IMR-90 (cell line): Measurements from ENCODE around the gene UGGT1. TPM values are rescaled to one million over a fixed set of nuclear protein-coding genes. Genes with fewer than 3 reads are reported as not detected.
A peak's percentile ranks its signal among the peaks of the same experiment; 100 is the strongest.

ENCODE experiments used
- ATAC-seq: fragments of 200-7000 bp; cut with Tn5 transposase; 2 replicates; pipeline ENCODE4 v1.9.1; 2020; ENCODE audit warnings: low read depth, mild to moderate bottlenecking, moderate library complexity
- BruUV-seq: library from RNA; stranded (reverse); fragments of 400-500 nt; replicated peaks from 2 replicates; lab custom pipeline; 2021; lab: Mats Ljungman, UMichigan
- CTCF ChIA-PET: fragments of 300-600 bp; formaldehyde crosslinking; extraction: SDS; loops from one replicate; lab custom pipeline; 2021; ENCODE audit warnings: antibody characterized with exemption; lab: Yijun Ruan, JAX
- POLR2A ChIA-PET: fragments of 300-600 bp; sonication (Branson Sonifier 250); formaldehyde crosslinking; loops from one replicate; lab custom pipeline; 2022; ENCODE audit warnings: antibody characterized with exemption; ENCODE audit not compliant: unreplicated experiment; lab: Charles Lee
- DNase-seq: peaks from one replicate; pipeline ENCODE4 v3.0.0; 2013
- H2AFZ ChIP-seq: replicated peaks from 2 replicates; pipeline ENCODE3; 2013; ENCODE audit warnings: low read length, mild to moderate bottlenecking; ENCODE audit not compliant: poor library complexity
- H2AK5ac ChIP-seq: 2 replicates; pipeline ENCODE4 v1.6.1; 2013; ENCODE audit warnings: low read depth, low read length, inconsistent platforms
- H2AK9ac ChIP-seq: replicated peaks from 2 replicates; pipeline ENCODE3; 2013; ENCODE audit warnings: mild to moderate bottlenecking, low read depth, low read length, moderate library complexity; ENCODE audit not compliant: poor library complexity
- H2BK120ac ChIP-seq: 2 replicates; pipeline ENCODE4 v1.6.1; 2013; ENCODE audit warnings: low read depth, low read length, inconsistent platforms
- H2BK15ac ChIP-seq: 3 replicates; pipeline ENCODE4 v1.6.1; 2013; ENCODE audit warnings: low read depth, low read length, inconsistent platforms
- H2BK20ac ChIP-seq: 2 replicates; pipeline ENCODE4 v1.6.1; 2013; ENCODE audit warnings: low read depth, mild to moderate bottlenecking, inconsistent platforms, low read length, moderate library complexity
- H2BK5ac ChIP-seq: 2 replicates; pipeline ENCODE4 v1.6.1; 2013; ENCODE audit warnings: mild to moderate bottlenecking, low read depth, low read length, inconsistent platforms; ENCODE audit not compliant: poor library complexity, severe bottlenecking
- H3K14ac ChIP-seq: replicated peaks from 2 replicates; pipeline ENCODE4 v1.6.1; 2013; ENCODE audit warnings: low read depth, low read length, inconsistent platforms
- H3K18ac ChIP-seq: 2 replicates; pipeline ENCODE4 v1.6.1; 2013; ENCODE audit warnings: low read depth, low read length, control low read depth
- H3K23ac ChIP-seq: 2 replicates; pipeline ENCODE4 v1.6.1; 2013; ENCODE audit warnings: low read depth, low read length, inconsistent platforms
- H3K27ac ChIP-seq: 2 replicates; pipeline ENCODE4 v1.5.1; 2013; ENCODE audit warnings: mild to moderate bottlenecking, control low read depth, low read length; ENCODE audit not compliant: insufficient read depth
- H3K27me3 ChIP-seq: 2 replicates; pipeline ENCODE4 v1.6.1; 2013; ENCODE audit warnings: low read length; ENCODE audit not compliant: control insufficient read depth, insufficient read depth
- H3K36me3 ChIP-seq: 2 replicates; pipeline ENCODE4 v1.6.1; 2013; ENCODE audit warnings: low read length, mixed read lengths; ENCODE audit not compliant: control insufficient read depth, insufficient read depth
- H3K4ac ChIP-seq: 2 replicates; pipeline ENCODE4 v1.6.1; 2013; ENCODE audit warnings: low read depth, low read length, inconsistent platforms
- H3K4me1 ChIP-seq: 2 replicates; pipeline ENCODE4 v1.6.1; 2013; ENCODE audit warnings: low read length, mixed read lengths; ENCODE audit not compliant: control insufficient read depth, insufficient read depth
- H3K4me2 ChIP-seq: 2 replicates; pipeline ENCODE4 v1.6.1; 2013; ENCODE audit warnings: low read depth, mild to moderate bottlenecking, control low read depth, low read length, moderate library complexity
- H3K4me3 ChIP-seq: 2 replicates; pipeline ENCODE4 v1.5.1; 2013; ENCODE audit warnings: low read depth, mild to moderate bottlenecking, control low read depth, low read length, moderate library complexity; ENCODE audit not compliant: insufficient read depth
- H3K56ac ChIP-seq: 2 replicates; pipeline ENCODE4 v1.6.1; 2013; ENCODE audit warnings: low read length, inconsistent platforms; ENCODE audit not compliant: insufficient read depth; ENCODE audit errors: extremely low read depth
- H3K79me1 ChIP-seq, 2 experiments: 2 replicates each; pipeline ENCODE4 v1.6.1; 2013; ENCODE audit warnings: low read length in 2 of 2, inconsistent platforms in 1 of 2, low read depth in 1 of 2
- H3K9ac ChIP-seq: 2 replicates; pipeline ENCODE4 v1.6.1; 2013; ENCODE audit warnings: low read depth, low read length, control low read depth
- H3K9me1 ChIP-seq: 2 replicates; pipeline ENCODE4 v1.6.1; 2013; ENCODE audit warnings: low read length, inconsistent platforms; ENCODE audit not compliant: insufficient read depth
- H3K9me3 ChIP-seq: 2 replicates; pipeline ENCODE4 v1.6.1; 2013; ENCODE audit warnings: low read length; ENCODE audit not compliant: control insufficient read depth, insufficient read depth
- H4K20me1 ChIP-seq: 2 replicates; pipeline ENCODE4 v1.6.1; 2013; ENCODE audit warnings: low read length, inconsistent platforms; ENCODE audit not compliant: insufficient read depth
- H4K5ac ChIP-seq: 2 replicates; pipeline ENCODE4 v1.6.1; 2013; ENCODE audit warnings: mild to moderate bottlenecking, low read depth, low read length, control low read depth
- H4K8ac ChIP-seq, 2 experiments: 2 replicates each; pipeline ENCODE4 v1.6.1; 2013; ENCODE audit warnings: low read depth in 2 of 2, low read length in 2 of 2, control low read depth in 1 of 2, inconsistent platforms in 1 of 2
- H4K91ac ChIP-seq: 2 replicates; pipeline ENCODE4 v1.6.1; 2013; ENCODE audit warnings: low read depth, low read length, inconsistent platforms; ENCODE audit not compliant: insufficient read depth
- BHLHE40 ChIP-seq: fragments of 150-350 bp; IDR thresholded peaks from 2 replicates; pipeline ENCODE4 v1.6.1; 2016; ENCODE audit warnings: mild to moderate bottlenecking, low read depth, low read length
- CEBPB ChIP-seq: IDR thresholded peaks from 2 replicates; pipeline ENCODE4 v1.6.1; 2012; ENCODE audit warnings: low read depth, low read length, improper control_type of control experiment
- CHD1 ChIP-seq: IDR thresholded peaks from 2 replicates; pipeline ENCODE4 v1.6.1; 2012; ENCODE audit warnings: low read depth, low read length, improper control_type of control experiment
- FOS ChIP-seq: fragments of 150-350 bp; IDR thresholded peaks from 2 replicates; pipeline ENCODE4 v1.6.1; 2016; ENCODE audit warnings: low read depth, low read length
- MAFK ChIP-seq: IDR thresholded peaks from 2 replicates; pipeline ENCODE4 v1.6.1; 2012; ENCODE audit warnings: low read depth, low read length, improper control_type of control experiment
- MAZ ChIP-seq: IDR thresholded peaks from 2 replicates; pipeline ENCODE4 v1.6.1; 2012; ENCODE audit warnings: low read depth, mild to moderate bottlenecking, low read length, improper control_type of control experiment, moderate library complexity, borderline replicate concordance
- MXI1 ChIP-seq: IDR thresholded peaks from 2 replicates; pipeline ENCODE4 v1.6.1; 2012; ENCODE audit warnings: low read depth, mild to moderate bottlenecking, low read length, moderate library complexity, borderline replicate concordance
- NFE2L2 ChIP-seq: fragments of 150-350 bp; IDR thresholded peaks from 2 replicates; pipeline ENCODE4 v1.6.1; 2016; ENCODE audit warnings: low read depth, mild to moderate bottlenecking, low read length
- WGBS, 2 experiments: methylation state at CpG; one replicate each; pipeline versions ENCODE4 v1.1.5 to v1.1.7; 2013; ENCODE audit warnings: missing lambda C conversion rate in 2 of 2; ENCODE audit not compliant: insufficient read length in 1 of 2; ENCODE audit errors: extremely low coverage in 2 of 2; 5-methylcytosine and 5-hydroxymethylcytosine counted together
- dilution Hi-C: fragments of 300-500 bp; cut with HindIII; formaldehyde crosslinking; loops from one replicate; pipeline ENCODE4 v1.14.3; 2018; ENCODE audit warnings: low sequenced_read_pairs; ENCODE audit not compliant: unreplicated experiment
- in situ Hi-C: fragments of 300-500 bp; cut with MboI; formaldehyde crosslinking; loops from 3 replicates; pipeline ENCODE4 v1.14.3; 2019; ENCODE audit warnings: low sequenced_read_pairs, inconsistent platforms, mixed read lengths
- intact Hi-C: fragments of 100-400 bp; cut with micrococcal nuclease; formaldehyde crosslinking; loops from 2 replicates; pipeline ENCODE4 v1.10.0; 2022
- polyA plus RNA-seq, 3 experiments: library from polyadenylated mRNA; depleted of rRNA; stranded (reverse); fragments of >200 nt; gene quantifications; 2 replicates each; pipeline ENCODE4 v1.2.3, GENCODE V29; 2012; ENCODE audit warnings: low replicate concordance in 1 of 3
- total RNA-seq: library from RNA; depleted of rRNA; stranded (reverse); fragments of >200 nt; gene quantifications from 2 replicates; pipeline ENCODE4 v1.2.3, GENCODE V29; 2012

Gene UGGT1
- total and polyA plus RNA-seq, 2 of the 4 experiments (the other 2 are of a cell fraction): 26.1 to 71.3 TPM

GRCh38 chr2:128185576-128185975, 94.6 kb downstream of the UGGT1 start:
- Histone ChIP-seq H3K79me1 (peaks cover 3 to 20% of the 10 kb centered on the region in 2 experiments; a peak in 3 of 4 replicates), H3K4me1 (peaks cover 14% of the 10 kb centered on the region), H3K9me1 (peaks cover 13% of the 10 kb centered on the region), H3K4me2 (no peak overlapping the region), H3K23ac (no peak overlapping the region), H3K4ac (no peak overlapping the region), H3K9ac (no peak overlapping the region), H3K56ac (no peak overlapping the region), H4K8ac (no peak overlapping the region), H2AFZ (no peak overlapping the region), H4K20me1 (no peaks in the 10 kb centered on the region), H2BK20ac (peak overlapping the region; percentile 6; the same call in 1 of the 2 replicates), H3K36me3 (peaks cover 22% of the 10 kb centered on the region), H4K91ac (peak overlapping the region; percentile 15; the same call in 1 of the 2 replicates), H4K5ac (no peak overlapping the region), H3K27me3 (no peaks in the 10 kb centered on the region), H3K9me3 (no peaks in the 10 kb centered on the region), H3K27ac (no peak overlapping the region), H2AK9ac (no peak overlapping the region), H3K4me3 (no peak overlapping the region), H2BK15ac (peak overlapping the region; percentile 58; the same call in 1 of the 3 replicates), H2AK5ac (peak overlapping the region; percentile 41; the same call in 1 of the 2 replicates), H2BK5ac (peak overlapping the region; percentile 5), H3K18ac (no peak overlapping the region; the same call in 1 of the 2 replicates), H2BK120ac (no peak overlapping the region), H3K14ac (no peak overlapping the region)
- in situ Hi-C loops: no loop called here
- no TSS peak for BruUV-seq
- no CpG with 5 or more reads among the region's 6 CpGs for WGBS, 2 experiments
- dilution Hi-C loops: no loop called here
- DNase-seq (no peak), ATAC-seq (no peak)
- POLR2A ChIA-PET: no interaction called here
- TF ChIP-seq MXI1 (no peak), CHD1 (no peak), CEBPB (no peak), FOS (no peak), NFE2L2 (no peak), BHLHE40 (no peak), MAZ (no peak), MAFK (no peak)
- CTCF ChIA-PET: interaction anchor here (0.5 to 0.7 kb wide), 3 partner anchors 74 to 151 kb away, joined by 4 to 5 read pairs (median 5); no protein-coding TSS in a partner anchor
- intact Hi-C loops: no loop called here
